Activated CD8-positive, alpha-beta T cell treated with anti-CD3 and anti-CD28 coated beads for 36 hours (primary cell): Measurements from ENCODE around the gene MICOS13. TPM values are rescaled to one million over a fixed set of nuclear protein-coding genes. Genes with fewer than 3 reads are reported as not detected.

Experiments used
- ATAC-seq: fragments of 200-7000 bp; cut with Tn5 transposase; one replicate; pipeline ENCODE4 v1.10.0; 2021; ENCODE audit warnings: mild to moderate bottlenecking, moderate library complexity
- CTCF ChIA-PET: fragments of 350-600 bp; sonication (Branson Sonifier 250); formaldehyde crosslinking; loops from one replicate; lab custom pipeline; 2021; ENCODE audit warnings: antibody characterized with exemption; lab: Charles Lee
- POLR2A ChIA-PET: fragments of 350-600 bp; sonication (Branson Sonifier 250); formaldehyde crosslinking; loops from one replicate; lab custom pipeline; 2021; ENCODE audit warnings: antibody characterized with exemption; lab: Charles Lee
- DNase-seq: peaks from one replicate; pipeline ENCODE4 v3.0.0-alpha.2; 2020
- H3K27ac Mint-ChIP-seq: one replicate; pipeline ENCODE4 v1.8.0; 2021; ENCODE audit warnings: mild to moderate bottlenecking, mixed read lengths
- H3K27me3 Mint-ChIP-seq: one replicate; pipeline ENCODE4 v1.8.0; 2021; ENCODE audit warnings: mixed read lengths
- H3K36me3 Mint-ChIP-seq: one replicate; pipeline ENCODE4 v1.8.0; 2021; ENCODE audit warnings: low read depth, mixed read lengths
- H3K4me1 Mint-ChIP-seq: one replicate; pipeline ENCODE4 v1.8.0; 2021; ENCODE audit warnings: low read depth, mixed read lengths
- H3K4me3 Mint-ChIP-seq: one replicate; pipeline ENCODE4 v1.8.0; 2021; ENCODE audit warnings: mild to moderate bottlenecking, moderate library complexity, mixed read lengths
- H3K9me3 Mint-ChIP-seq: one replicate; pipeline ENCODE4 v1.8.0; 2021; ENCODE audit warnings: mixed read lengths
- intact Hi-C: fragments of 100-400 bp; cut with micrococcal nuclease; formaldehyde crosslinking; loops from one replicate; pipeline ENCODE4 v1.10.0; 2022
- total RNA-seq, 2 experiments: library from RNA; stranded (reverse); gene quantifications; one replicate each; pipeline ENCODE4 v1.2.3, GENCODE V29; 2021
- TF ChIP-seq, protein P1 (sequence below): fragments of 200-600 bp; IDR thresholded peaks from one replicate; pipeline ENCODE4 v1.8.0; 2022; ENCODE audit warnings: antibody characterized with exemption, mild to moderate bottlenecking

The MICOS13 gene
- total RNA-seq, 2 experiments from 2014 or later = 49.4 TPM

- TF ChIP-seq, protein P1, sequence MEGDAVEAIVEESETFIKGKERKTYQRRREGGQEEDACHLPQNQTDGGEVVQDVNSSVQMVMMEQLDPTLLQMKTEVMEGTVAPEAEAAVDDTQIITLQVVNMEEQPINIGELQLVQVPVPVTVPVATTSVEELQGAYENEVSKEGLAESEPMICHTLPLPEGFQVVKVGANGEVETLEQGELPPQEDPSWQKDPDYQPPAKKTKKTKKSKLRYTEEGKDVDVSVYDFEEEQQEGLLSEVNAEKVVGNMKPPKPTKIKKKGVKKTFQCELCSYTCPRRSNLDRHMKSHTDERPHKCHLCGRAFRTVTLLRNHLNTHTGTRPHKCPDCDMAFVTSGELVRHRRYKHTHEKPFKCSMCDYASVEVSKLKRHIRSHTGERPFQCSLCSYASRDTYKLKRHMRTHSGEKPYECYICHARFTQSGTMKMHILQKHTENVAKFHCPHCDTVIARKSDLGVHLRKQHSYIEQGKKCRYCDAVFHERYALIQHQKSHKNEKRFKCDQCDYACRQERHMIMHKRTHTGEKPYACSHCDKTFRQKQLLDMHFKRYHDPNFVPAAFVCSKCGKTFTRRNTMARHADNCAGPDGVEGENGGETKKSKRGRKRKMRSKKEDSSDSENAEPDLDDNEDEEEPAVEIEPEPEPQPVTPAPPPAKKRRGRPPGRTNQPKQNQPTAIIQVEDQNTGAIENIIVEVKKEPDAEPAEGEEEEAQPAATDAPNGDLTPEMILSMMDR = no peak
- Mint-ChIP-seq H3K4me3 (no peak overlapping the region), H3K4me1 (peaks cover 12% of the 10 kb centered on the region), H3K36me3 (peaks cover 62% of the 10 kb centered on the region), H3K27ac (no peak overlapping the region), H3K9me3 (no peaks in the 10 kb centered on the region), H3K27me3 (no peaks in the 10 kb centered on the region)
- ATAC-seq (no peak), DNase-seq (no peak)
- ChIA-PET CTCF (no interaction called here), POLR2A (interaction anchor here (0.7 kb wide), 1 partner anchor 17 kb away, joined by 3 read pairs; no protein-coding TSS in a partner anchor)
- intact Hi-C loops = no loop called here
These were observed 31.9 kb downstream of the MICOS13 start for GRCh38 chr19:5648464-5648863.

DNA sequence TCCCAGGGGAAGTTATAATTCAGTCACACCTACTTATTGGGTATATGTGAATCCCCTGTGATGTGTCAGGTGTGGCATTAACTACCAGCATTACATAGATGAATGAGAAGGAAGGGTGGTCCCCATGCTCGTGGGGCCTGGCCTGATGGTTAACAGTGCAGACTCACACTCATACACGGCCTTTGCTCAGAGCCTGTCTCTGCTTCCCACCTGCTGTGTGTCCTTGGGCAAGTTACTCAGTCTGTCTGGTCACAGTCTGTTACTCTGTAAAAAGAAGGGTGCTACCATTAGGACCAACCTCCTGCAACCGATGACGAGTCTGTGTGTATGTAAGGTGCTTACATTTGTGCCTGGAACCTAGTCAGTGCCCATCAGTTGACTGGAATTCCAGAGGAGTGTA lies 33.6 kb downstream of the MICOS13 start:
- peak overlapping the region; percentile 12 for H3K27ac Mint-ChIP-seq
- ATAC-seq (no peak), DNase-seq (no peak)
- ChIA-PET CTCF (no interaction called here), POLR2A (interaction anchor here (1.2 to 1.6 kb wide), 2 partner anchors 9 to 45 kb away, joined by 3 read pairs; no protein-coding TSS in a partner anchor)
- H3K27me3 Mint-ChIP-seq = no peaks in the 10 kb centered on the region
- TF ChIP-seq, protein P1 = no peak
- no peak overlapping the region for H3K4me3 Mint-ChIP-seq
- intact Hi-C loops = no loop called here
- H3K36me3 Mint-ChIP-seq = peaks cover 63% of the 10 kb centered on the region
- peaks cover 18% of the 10 kb centered on the region for H3K4me1 Mint-ChIP-seq
- H3K9me3 Mint-ChIP-seq = no peaks in the 10 kb centered on the region

GRCh38 chr19:5645409-5645808 lies 34.9 kb downstream of the MICOS13 start:
- H3K4me3 Mint-ChIP-seq = no peak overlapping the region
- no peak for DNase-seq
- ChIA-PET CTCF (interaction anchor here (0.7 to 1.0 kb wide), 2 partner anchors 12 to 44 kb away, joined by 3 read pairs; no protein-coding TSS in a partner anchor), POLR2A (interaction anchor here (0.8 to 1.6 kb wide), 2 partner anchors 10 to 19 kb away, joined by 3 read pairs; no protein-coding TSS in a partner anchor)
- no peak for ATAC-seq
- H3K27me3 Mint-ChIP-seq = no peaks in the 10 kb centered on the region
- no peaks in the 10 kb centered on the region for H3K9me3 Mint-ChIP-seq
- intact Hi-C loops = no loop called here
- H3K27ac Mint-ChIP-seq = peak overlapping the region; percentile 23
- TF ChIP-seq, protein P1 = no peak
- peaks cover 23% of the 10 kb centered on the region for H3K4me1 Mint-ChIP-seq
- peaks cover 58% of the 10 kb centered on the region for H3K36me3 Mint-ChIP-seq

DNA sequence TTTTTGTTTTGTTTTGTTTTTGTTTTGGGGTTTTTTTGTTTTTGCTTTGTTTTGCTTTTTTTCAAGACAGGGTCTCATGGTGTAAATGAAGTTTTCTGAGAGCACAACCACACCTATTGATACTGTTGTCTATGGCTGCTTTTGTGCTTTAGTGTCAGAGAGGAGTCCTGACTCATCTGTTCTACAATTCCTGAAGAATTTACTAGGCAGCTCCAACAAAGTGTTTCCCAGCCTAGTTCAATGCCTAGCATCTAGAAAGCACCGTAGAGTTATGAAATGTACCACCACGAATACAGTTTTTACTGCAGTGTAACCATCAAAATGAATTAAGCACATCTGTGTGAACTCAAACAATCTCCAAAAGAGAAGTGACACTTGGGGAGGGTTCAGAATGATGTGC lies 36.3 kb downstream of the MICOS13 start:
- ChIA-PET CTCF (no interaction called here), POLR2A (interaction anchor here (1.2 kb wide), 1 partner anchor 11 kb away, joined by 3 read pairs; no protein-coding TSS in a partner anchor)
- Mint-ChIP-seq H3K4me1 (peaks cover 25% of the 10 kb centered on the region), H3K27me3 (no peaks in the 10 kb centered on the region), H3K36me3 (peaks cover 53% of the 10 kb centered on the region), H3K9me3 (no peaks in the 10 kb centered on the region), H3K4me3 (no peak overlapping the region), H3K27ac (peak overlapping the region; percentile 70)
- ATAC-seq (no peak), DNase-seq (no peak)
- TF ChIP-seq, protein P1 = no peak
- intact Hi-C loops = no loop called here

DNA sequence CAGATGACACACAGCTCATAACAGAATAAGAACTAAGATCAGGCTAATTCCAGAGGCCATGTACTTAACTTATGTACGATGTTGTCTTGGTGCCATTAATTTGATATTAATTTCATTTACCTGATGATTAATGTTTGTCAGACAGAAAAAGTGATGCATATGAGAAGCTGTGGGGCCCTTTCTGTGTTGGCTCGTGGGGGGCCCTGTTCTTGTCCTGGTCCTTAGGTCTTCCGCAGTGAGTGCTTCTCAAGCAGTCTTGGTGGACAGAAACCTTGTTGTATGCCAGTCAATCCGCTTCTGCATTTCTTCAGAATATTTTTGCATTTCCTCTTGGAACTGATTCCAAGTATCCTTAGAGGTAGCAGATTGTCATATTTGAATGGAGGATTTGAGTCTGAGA lies 37.3 kb downstream of the MICOS13 start:
- Mint-ChIP-seq H3K4me3 (no peak overlapping the region), H3K4me1 (peaks cover 28% of the 10 kb centered on the region), H3K27me3 (no peaks in the 10 kb centered on the region), H3K9me3 (no peaks in the 10 kb centered on the region), H3K36me3 (peaks cover 49% of the 10 kb centered on the region), H3K27ac (no peak overlapping the region)
- ChIA-PET POLR2A (interaction anchor here (0.6 to 1.4 kb wide), 3 partner anchors 16 to 455 kb away, joined by 3 read pairs; no protein-coding TSS in a partner anchor), CTCF (interaction anchor here (1.0 kb wide), 1 partner anchor 23 kb away, joined by 3 read pairs; no protein-coding TSS in a partner anchor)
- ATAC-seq (no peak), DNase-seq (no peak)
- TF ChIP-seq, protein P1 = no peak
- intact Hi-C loops = no loop called here
